HG03159 (cell line): ENCODE measurements around the gene CAMTA1.

Experiments used
- ATAC-seq: cut with Tn5 transposase; IDR thresholded peaks from one replicate; pipeline ENCODE4 v1.9.1; 2021; ENCODE audit warnings: mild to moderate bottlenecking, moderate library complexity; ENCODE audit not compliant: unreplicated experiment

CAMTA1 gene

GRCh38 chr1:7292036-7292681 lies 506.9 kb downstream of the CAMTA1 start:
- ATAC-seq, result no peak

- no peak for ATAC-seq
These were observed 507.6 kb downstream of the CAMTA1 start for GRCh38 chr1:7292714-7293419.

GRCh38 chr1:7293702-7294629 lies 508.7 kb downstream of the CAMTA1 start:
- ATAC-seq, result no peak

GRCh38 chr1:7294636-7295035 lies 509.4 kb downstream of the CAMTA1 start:
- no peak for ATAC-seq

GRCh38 chr1:7295946-7296345 lies 510.7 kb downstream of the CAMTA1 start:
- no peak for ATAC-seq

GRCh38 chr1:7296968-7297367 lies 511.7 kb downstream of the CAMTA1 start:
- no peak for ATAC-seq

GRCh38 chr1:7298145-7298544 lies 512.9 kb downstream of the CAMTA1 start:
- no peak for ATAC-seq

GRCh38 chr1:7298749-7299151 lies 513.5 kb downstream of the CAMTA1 start:
- ATAC-seq, result no peak

GRCh38 chr1:7299329-7299799 lies 514.1 kb downstream of the CAMTA1 start:
- no peak for ATAC-seq

- ATAC-seq, result no peak
These were observed 514.7 kb downstream of the CAMTA1 start for GRCh38 chr1:7299994-7300393.

- no peak for ATAC-seq
These were observed 515.8 kb downstream of the CAMTA1 start for GRCh38 chr1:7300893-7301663.

- no peak for ATAC-seq
These were observed 516.4 kb downstream of the CAMTA1 start for GRCh38 chr1:7301664-7301981.

- no peak for ATAC-seq
These were observed 516.9 kb downstream of the CAMTA1 start for GRCh38 chr1:7302126-7302525.

GRCh38 chr1:7302873-7303272 lies 517.6 kb downstream of the CAMTA1 start:
- ATAC-seq, result no peak

GRCh38 chr1:7303554-7304317 lies 518.5 kb downstream of the CAMTA1 start:
- no peak for ATAC-seq

GRCh38 chr1:7313081-7313546 lies 527.9 kb downstream of the CAMTA1 start:
- no peak for ATAC-seq

- ATAC-seq, result no peak
These were observed 528.6 kb downstream of the CAMTA1 start for GRCh38 chr1:7313826-7314225.

GRCh38 chr1:7315316-7315715 lies 530.1 kb downstream of the CAMTA1 start:
- ATAC-seq, result no peak

GRCh38 chr1:7315946-7316345 lies 530.7 kb downstream of the CAMTA1 start:
- no peak for ATAC-seq

- no peak for ATAC-seq
These were observed 532.6 kb downstream of the CAMTA1 start for GRCh38 chr1:7317888-7318287.
